IPS-NIHi7 (cell line): Measurements from ENCODE around the gene C19orf81.
A peak's percentile ranks its signal among the peaks of the same experiment; 100 is the strongest.
"Not testable (repeated sequence)": the region's sequence is repeated elsewhere in the genome, so short reads cannot be mapped to it uniquely, and the experiment has no call there.

ENCODE experiments used
- DNase-seq: peaks from one replicate; pipeline ENCODE4 v3.0.0; 2012; ENCODE audit warnings: mixed read lengths; ENCODE audit errors: extremely low spot score

Gene C19orf81

GRCh38 chr19:50649433-50650391, at the start of gene C19orf81:
C19orf81 (plus strand) TSS chr19:50649445; CDS start chr19:50649445, 0 bp downstream.
- peak; percentile 74 for DNase-seq

- no peak for DNase-seq
These were observed 47.7 kb upstream of the C19orf81 start for GRCh38 chr19:50601407-50602088.

GRCh38 chr19:50602089-50602422, 47.2 kb upstream of the C19orf81 start:
- DNase-seq = no peak

GRCh38 chr19:50602496-50602895, 46.7 kb upstream of the C19orf81 start:
- DNase-seq = no peak

- no peak for DNase-seq
These were observed 46.3 kb upstream of the C19orf81 start for GRCh38 chr19:50602935-50603334.

- DNase-seq = not testable (repeated sequence)
These were observed 44.8 kb upstream of the C19orf81 start for GRCh38 chr19:50604264-50605073.

- not testable (repeated sequence) for DNase-seq
These were observed 43.0 kb upstream of the C19orf81 start for GRCh38 chr19:50606059-50606836.

- no peak for DNase-seq
These were observed 41.9 kb upstream of the C19orf81 start for GRCh38 chr19:50607388-50607787.

GRCh38 chr19:50607874-50608785, 41.1 kb upstream of the C19orf81 start:
- peak; percentile 95 for DNase-seq

GRCh38 chr19:50612504-50613404, 36.5 kb upstream of the C19orf81 start:
- DNase-seq = not testable (repeated sequence)

- not testable (repeated sequence) for DNase-seq
These were observed 30.9 kb upstream of the C19orf81 start for GRCh38 chr19:50618379-50618778.

GRCh38 chr19:50619184-50619583, 30.1 kb upstream of the C19orf81 start:
- not testable (repeated sequence) for DNase-seq

GRCh38 chr19:50620394-50620906, 28.8 kb upstream of the C19orf81 start:
- not testable (repeated sequence) for DNase-seq

- DNase-seq = no peak
These were observed 24.2 kb upstream of the C19orf81 start for GRCh38 chr19:50624949-50625600.

GRCh38 chr19:50626011-50626410, 23.2 kb upstream of the C19orf81 start:
- DNase-seq = no peak

GRCh38 chr19:50626795-50627194, 22.4 kb upstream of the C19orf81 start:
- DNase-seq = no peak

- DNase-seq = no peak
These were observed 21.1 kb upstream of the C19orf81 start for GRCh38 chr19:50628146-50628545.

GRCh38 chr19:50628551-50628950, 20.7 kb upstream of the C19orf81 start:
- no peak for DNase-seq
